ENCODE results near the gene MIX23. TPM values are rescaled to one million over a fixed set of nuclear protein-coding genes. Genes with fewer than 3 reads are reported as not detected.

The MIX23 gene
- total and polyA plus RNA-seq, 10 of the 15 experiments (the other 5 are each of a cell fraction or from before 2014, with no cell fraction given): 30.0 to 176 (median 62.4) TPM

DNA sequence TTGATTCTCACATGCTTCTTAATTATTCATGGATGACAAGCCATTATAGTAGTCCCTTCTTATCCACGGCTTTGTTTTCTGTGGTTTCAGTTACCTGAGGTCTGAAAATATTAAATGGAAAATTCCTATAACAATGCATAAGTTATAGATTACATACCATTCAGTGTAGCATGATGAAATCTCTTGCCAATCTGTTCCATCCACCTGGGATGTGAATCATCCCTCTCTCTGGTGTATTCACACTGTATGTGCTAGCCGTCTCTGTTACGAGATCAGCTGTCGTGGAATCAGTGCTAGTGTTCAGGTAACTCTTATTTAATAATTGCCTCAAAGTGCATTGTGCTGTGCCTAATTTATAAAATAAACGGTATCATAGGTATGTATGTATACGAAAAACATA is 27.6 kb upstream of the MIX23 start:
- Histone ChIP-seq H2AFZ (ENCODE audit: control insufficient read depth, low read depth, low read length) (no peak overlapping the region), H3K4me1 (ENCODE audit: control insufficient read depth, insufficient read depth, low read length) (peaks cover 8% of the 10 kb centered on the region; the same call in 1 of the 2 replicates), H4K20me1 (ENCODE audit: control insufficient read depth, insufficient read depth) (no peaks in the 10 kb centered on the region), H3K79me2 (ENCODE audit: control insufficient read depth, insufficient read depth, low read length) (peaks cover 16% of the 10 kb centered on the region), H3K36me3 (ENCODE audit: control insufficient read depth in 2 of 2, insufficient read depth in 2 of 2, low read length in 1 of 2) (peaks cover 4 to 11% of the 10 kb centered on the region in 2 experiments; a peak in 3 of 4 replicates), H3K4me3 (no peak overlapping the region), H3K27ac (ENCODE audit: control insufficient read depth, insufficient read depth) (no peak overlapping the region), H3K9ac (ENCODE audit: control insufficient read depth, insufficient read depth, low read length) (no peak overlapping the region), H3K9me3 (replicated peaks; ENCODE audit: control insufficient read depth, insufficient read depth, low read length) (no peaks in the 10 kb centered on the region), H3K27me3 (replicated peaks in 1 of 2; ENCODE audit: control insufficient read depth in 2 of 2, insufficient read depth in 2 of 2, low read length in 1 of 2) (no peaks in the 10 kb centered on the region), H3K4me2 (ENCODE audit: control insufficient read depth, insufficient read depth) (no peak overlapping the region)
- ChIA-PET POLR2A (interaction anchor here (0.9 kb wide), 1 partner anchor 25 kb away, joined by 3 read pairs; no protein-coding TSS in a partner anchor), RAD21 (ENCODE audit: unreplicated experiment) (interaction anchor here (1.3 kb wide), 1 partner anchor 26 kb away, joined by 6 read pairs; the partner anchor contains the start of gene FAM162A), SMC1A (ENCODE audit: uncharacterized antibody, unreplicated experiment) (interaction anchor here (0.6 to 7.4 kb wide), 3 partner anchors 19 to 171 kb away, joined by 3 to 70 read pairs (median 4); no protein-coding TSS in a partner anchor), CTCF (interaction anchor here (0.6 to 1.9 kb wide), 5 partner anchors 17 to 312 kb away, joined by 3 to 7 read pairs (median 4); no protein-coding TSS in a partner anchor)
- intact Hi-C loops (cut with micrococcal nuclease; ENCODE audit: unreplicated experiment) (no loop called here), in situ Hi-C loops (cut with MboI) (no loop called here)
- no peak for FAIRE-seq
- no peak for TF ChIP-seq SUZ12 (IDR thresholded peaks at IDR 0.05; ENCODE audit: unreplicated experiment)
- BruUV-seq (replicated peaks): no TSS peak
- no peak for ATAC-seq
- WGBS (ENCODE audit: insufficient coverage, insufficient replicate concordance, low lambda C conversion rate, missing lambda C conversion rate): 85% methylated on average over 6 of the region's 6 CpGs
- DNase-seq (ENCODE audit: low read depth, low spot score): no peak

DNA sequence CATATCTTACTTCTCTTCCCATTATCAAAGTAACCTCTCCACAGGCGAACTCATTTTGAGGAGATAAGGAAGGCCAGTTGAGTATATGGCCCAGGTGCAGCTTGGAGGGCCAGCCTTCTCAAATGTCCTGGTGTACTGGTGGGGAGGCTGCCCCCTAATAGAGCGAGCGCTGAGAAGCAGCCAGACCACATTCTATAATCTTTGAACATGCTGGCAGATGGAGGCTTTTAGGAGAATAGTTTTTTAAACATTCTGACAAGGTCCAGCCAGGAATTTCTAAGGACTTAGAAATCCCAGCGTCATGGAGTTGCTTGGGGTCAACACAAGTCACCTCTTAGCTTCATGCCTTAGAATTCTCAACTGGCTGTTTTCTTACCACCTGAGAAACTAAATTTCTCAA is 27.1 kb upstream of the MIX23 start:
- DNase-seq (ENCODE audit: low read depth, low spot score) (no peak), FAIRE-seq (no peak), ATAC-seq (no peak)
- no peak overlapping the region for H3K27ac ChIP-seq (ENCODE audit: control insufficient read depth, insufficient read depth)
- H3K9me3 ChIP-seq (replicated peaks; ENCODE audit: control insufficient read depth, insufficient read depth, low read length): no peaks in the 10 kb centered on the region
- no peaks in the 10 kb centered on the region for H3K27me3 ChIP-seq (replicated peaks in 1 of 2; ENCODE audit: control insufficient read depth in 2 of 2, insufficient read depth in 2 of 2, low read length in 1 of 2)
- H4K20me1 ChIP-seq (ENCODE audit: control insufficient read depth, insufficient read depth): no peaks in the 10 kb centered on the region
- H3K4me1 ChIP-seq (ENCODE audit: control insufficient read depth, insufficient read depth, low read length): peaks cover 8% of the 10 kb centered on the region; the same call in 1 of the 2 replicates
- SMC1A ChIA-PET (ENCODE audit: uncharacterized antibody, unreplicated experiment): interaction anchor here (0.6 to 7.4 kb wide), 4 partner anchors 19 to 622 kb away, joined by 3 to 70 read pairs (median 4); no protein-coding TSS in a partner anchor
- CTCF ChIA-PET: interaction anchor here (1.9 to 5.4 kb wide), 3 partner anchors 17 to 25 kb away, joined by 4 to 28 read pairs (median 12); partner anchors contain the start of gene FAM162A
- intact Hi-C loops (cut with micrococcal nuclease; ENCODE audit: unreplicated experiment) (no loop called here), in situ Hi-C loops (cut with MboI) (no loop called here)
- RAD21 ChIA-PET (ENCODE audit: unreplicated experiment): interaction anchor here (0.6 to 2.4 kb wide), 5 partner anchors 18 to 863 kb away, joined by 3 to 7 read pairs (median 4); partner anchors contain the start of gene FAM162A
- WGBS (ENCODE audit: insufficient coverage, insufficient replicate concordance, low lambda C conversion rate, missing lambda C conversion rate): 96% methylated on average over 4 of the region's 4 CpGs
- TF ChIP-seq SUPT20H (IDR thresholded peaks at IDR 0.05; ENCODE audit: borderline replicate concordance, control insufficient read depth, low read depth, low read length) (no peak), HDAC6 (IDR thresholded peaks at IDR 0.05; ENCODE audit: unreplicated experiment) (no peak), SMARCA5 (IDR thresholded peaks at IDR 0.05) (no peak), SMAD5 (IDR thresholded peaks at IDR 0.05; ENCODE audit: low read depth) (no peak), SIN3A (IDR thresholded peaks at IDR 0.05; ENCODE audit: low read depth, low read length) (no peak), TBL1XR1 (IDR thresholded peaks at IDR 0.05; ENCODE audit: low read depth, low read length) (no peak), STAT1 (conservative IDR thresholded peaks at IDR 0.05) (no peak), FOXK2 (IDR thresholded peaks at IDR 0.05) (no peak), TARDBP (IDR thresholded peaks at IDR 0.05; ENCODE audit: borderline replicate concordance) (no peak), SP1 (IDR thresholded peaks at IDR 0.05; ENCODE audit: low read depth, low read length) (no peak)
- TF ChIP-seq, protein P1, sequence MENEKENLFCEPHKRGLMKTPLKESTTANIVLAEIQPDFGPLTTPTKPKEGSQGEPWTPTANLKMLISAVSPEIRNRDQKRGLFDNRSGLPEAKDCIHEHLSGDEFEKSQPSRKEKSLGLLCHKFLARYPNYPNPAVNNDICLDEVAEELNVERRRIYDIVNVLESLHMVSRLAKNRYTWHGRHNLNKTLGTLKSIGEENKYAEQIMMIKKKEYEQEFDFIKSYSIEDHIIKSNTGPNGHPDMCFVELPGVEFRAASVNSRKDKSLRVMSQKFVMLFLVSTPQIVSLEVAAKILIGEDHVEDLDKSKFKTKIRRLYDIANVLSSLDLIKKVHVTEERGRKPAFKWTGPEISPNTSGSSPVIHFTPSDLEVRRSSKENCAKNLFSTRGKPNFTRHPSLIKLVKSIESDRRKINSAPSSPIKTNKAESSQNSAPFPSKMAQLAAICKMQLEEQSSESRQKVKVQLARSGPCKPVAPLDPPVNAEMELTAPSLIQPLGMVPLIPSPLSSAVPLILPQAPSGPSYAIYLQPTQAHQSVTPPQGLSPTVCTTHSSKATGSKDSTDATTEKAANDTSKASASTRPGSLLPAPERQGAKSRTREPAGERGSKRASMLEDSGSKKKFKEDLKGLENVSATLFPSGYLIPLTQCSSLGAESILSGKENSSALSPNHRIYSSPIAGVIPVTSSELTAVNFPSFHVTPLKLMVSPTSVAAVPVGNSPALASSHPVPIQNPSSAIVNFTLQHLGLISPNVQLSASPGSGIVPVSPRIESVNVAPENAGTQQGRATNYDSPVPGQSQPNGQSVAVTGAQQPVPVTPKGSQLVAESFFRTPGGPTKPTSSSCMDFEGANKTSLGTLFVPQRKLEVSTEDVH (IDR thresholded peaks at IDR 0.05; ENCODE audit: low read depth, partially characterized antibody): no peak
- TF ChIP-seq, protein P2, sequence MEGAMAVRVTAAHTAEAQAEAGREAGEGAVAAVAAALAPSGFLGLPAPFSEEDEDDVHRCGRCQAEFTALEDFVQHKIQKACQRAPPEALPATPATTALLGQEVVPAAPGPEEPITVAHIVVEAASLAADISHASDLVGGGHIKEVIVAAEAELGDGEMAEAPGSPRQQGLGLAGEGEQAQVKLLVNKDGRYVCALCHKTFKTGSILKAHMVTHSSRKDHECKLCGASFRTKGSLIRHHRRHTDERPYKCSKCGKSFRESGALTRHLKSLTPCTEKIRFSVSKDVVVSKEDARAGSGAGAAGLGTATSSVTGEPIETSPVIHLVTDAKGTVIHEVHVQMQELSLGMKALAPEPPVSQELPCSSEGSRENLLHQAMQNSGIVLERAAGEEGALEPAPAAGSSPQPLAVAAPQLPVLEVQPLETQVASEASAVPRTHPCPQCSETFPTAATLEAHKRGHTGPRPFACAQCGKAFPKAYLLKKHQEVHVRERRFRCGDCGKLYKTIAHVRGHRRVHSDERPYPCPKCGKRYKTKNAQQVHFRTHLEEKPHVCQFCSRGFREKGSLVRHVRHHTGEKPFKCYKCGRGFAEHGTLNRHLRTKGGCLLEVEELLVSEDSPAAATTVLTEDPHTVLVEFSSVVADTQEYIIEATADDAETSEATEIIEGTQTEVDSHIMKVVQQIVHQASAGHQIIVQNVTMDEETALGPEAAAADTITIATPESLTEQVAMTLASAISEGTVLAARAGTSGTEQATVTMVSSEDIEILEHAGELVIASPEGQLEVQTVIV (IDR thresholded peaks at IDR 0.05; ENCODE audit: borderline replicate concordance, partially characterized antibody): no peak
- no peak overlapping the region for H2AFZ ChIP-seq (ENCODE audit: control insufficient read depth, low read depth, low read length)
- H3K9ac ChIP-seq (ENCODE audit: control insufficient read depth, insufficient read depth, low read length): no peak overlapping the region
- H3K36me3 ChIP-seq (ENCODE audit: control insufficient read depth in 2 of 2, insufficient read depth in 2 of 2, low read length in 1 of 2): peaks cover 5 to 11% of the 10 kb centered on the region in 2 experiments; a peak in 3 of 4 replicates
- BruUV-seq (replicated peaks): no TSS peak
- no peak overlapping the region for H3K4me3 ChIP-seq
- no peak overlapping the region for H3K4me2 ChIP-seq (ENCODE audit: control insufficient read depth, insufficient read depth)
- H3K79me2 ChIP-seq (ENCODE audit: control insufficient read depth, insufficient read depth, low read length): peaks cover 13% of the 10 kb centered on the region
- POLR2A ChIA-PET: no interaction called here

Measured in GM12878 (cell line).